Brain microvascular endothelial cell (primary cell): ENCODE results near the gene CD48.

Experiments
- DNase-seq: peaks from one replicate; pipeline ENCODE4 v3.0.0-alpha.2; 2020
- H3K27ac ChIP-seq: fragments of 250-450 bp; sonication (Bioruptor Pico); 2 replicates; pipeline ENCODE4 v1.5.1; 2020; ENCODE audit warnings: mild to moderate bottlenecking, moderate library complexity
- H3K27me3 ChIP-seq: fragments of 250-450 bp; sonication (Bioruptor Pico); replicated peaks from 2 replicates; pipeline ENCODE4 v1.5.1; 2020; ENCODE audit warnings: mild to moderate bottlenecking
- H3K36me3 ChIP-seq: fragments of 250-450 bp; sonication (Bioruptor Pico); replicated peaks from 2 replicates; pipeline ENCODE4 v1.5.1; 2020; ENCODE audit warnings: mild to moderate bottlenecking
- H3K4me3 ChIP-seq: 2 replicates; pipeline ENCODE4 v1.5.1; 2011; ENCODE audit warnings: low read depth, mild to moderate bottlenecking, control low read depth, low read length, moderate library complexity
- CTCF ChIP-seq: IDR thresholded peaks from 2 replicates; pipeline ENCODE4 v1.5.1; 2011; ENCODE audit warnings: low read depth, mild to moderate bottlenecking, moderate library complexity, low read length, control low read depth, inconsistent platforms; ENCODE audit errors: missing control alignments
- in situ Hi-C: cut with HindIII; loops from 2 replicates; pipeline ENCODE4 v1.10.0; 2017; ENCODE audit warnings: low sequenced_read_pairs, low pct_ligation_motif_present

The CD48 gene

GRCh38 chr1:160750608-160751007 lies 39.0 kb upstream of the CD48 start:
- in situ Hi-C loops = no loop called here

DNA sequence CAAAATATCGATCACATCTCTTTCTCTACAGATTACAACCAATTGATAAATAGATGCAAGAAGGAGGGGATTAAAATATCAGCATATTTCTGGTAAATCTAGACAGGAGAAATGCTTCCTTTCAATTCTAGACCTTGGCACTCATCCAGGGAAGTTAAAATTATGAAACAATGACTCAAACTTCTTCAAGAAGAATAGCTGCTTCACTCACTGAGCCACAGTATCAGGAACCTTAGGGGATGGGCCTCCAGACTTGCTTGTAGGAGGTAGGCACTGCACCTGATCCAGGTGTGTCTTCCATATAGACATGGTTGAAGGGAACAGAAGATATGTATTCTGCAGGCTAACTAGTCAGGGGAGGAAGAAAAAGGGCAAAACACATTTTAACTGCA lies 37.3 kb upstream of the CD48 start:
- in situ Hi-C loops = no loop called here
- Histone ChIP-seq H3K36me3 (no peaks in the 10 kb centered on the region), H3K27me3 (no peaks in the 10 kb centered on the region), H3K27ac (no peak overlapping the region), H3K4me3 (no peak overlapping the region)
- TF ChIP-seq CTCF = no peak
- no peak for DNase-seq

More at GRCh38 chr1:160750608-160751007, 39.0 kb upstream of the CD48 start:
- Histone ChIP-seq H3K27ac (no peak overlapping the region), H3K27me3 (no peaks in the 10 kb centered on the region), H3K36me3 (no peaks in the 10 kb centered on the region), H3K4me3 (no peak overlapping the region)
- DNase-seq = no peak
- no peak for TF ChIP-seq CTCF

DNA sequence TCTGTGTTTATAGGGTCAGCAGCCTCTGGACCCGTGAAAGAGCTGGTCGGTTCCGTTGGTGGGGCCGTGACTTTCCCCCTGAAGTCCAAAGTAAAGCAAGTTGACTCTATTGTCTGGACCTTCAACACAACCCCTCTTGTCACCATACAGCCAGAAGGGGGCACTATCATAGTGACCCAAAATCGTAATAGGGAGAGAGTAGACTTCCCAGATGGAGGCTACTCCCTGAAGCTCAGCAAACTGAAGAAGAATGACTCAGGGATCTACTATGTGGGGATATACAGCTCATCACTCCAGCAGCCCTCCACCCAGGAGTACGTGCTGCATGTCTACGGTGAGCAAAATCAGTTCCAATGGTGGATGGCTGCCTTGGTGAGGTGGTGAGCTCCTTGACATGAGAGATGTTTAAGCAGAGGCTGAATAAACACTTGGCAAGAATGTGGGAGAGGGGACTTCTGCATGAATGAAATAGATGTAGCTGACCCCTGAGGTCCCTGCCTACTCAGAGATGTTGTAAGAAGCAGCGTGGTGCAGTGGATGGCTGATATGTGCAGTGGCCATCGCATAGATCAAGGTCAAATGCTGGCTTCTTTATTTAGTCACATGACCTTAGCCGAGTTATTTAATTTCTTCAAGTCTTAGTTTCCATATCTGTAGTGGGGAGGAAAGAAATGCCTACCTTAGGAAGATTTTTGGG lies 36.7 kb upstream of the CD48 start:
- TF ChIP-seq CTCF = peak; percentile 17
- Histone ChIP-seq H3K36me3 (no peaks in the 10 kb centered on the region), H3K4me3 (no peak overlapping the region), H3K27ac (no peak overlapping the region), H3K27me3 (no peaks in the 10 kb centered on the region)
- in situ Hi-C loops = no loop called here
- DNase-seq = peak; percentile 27

DNA sequence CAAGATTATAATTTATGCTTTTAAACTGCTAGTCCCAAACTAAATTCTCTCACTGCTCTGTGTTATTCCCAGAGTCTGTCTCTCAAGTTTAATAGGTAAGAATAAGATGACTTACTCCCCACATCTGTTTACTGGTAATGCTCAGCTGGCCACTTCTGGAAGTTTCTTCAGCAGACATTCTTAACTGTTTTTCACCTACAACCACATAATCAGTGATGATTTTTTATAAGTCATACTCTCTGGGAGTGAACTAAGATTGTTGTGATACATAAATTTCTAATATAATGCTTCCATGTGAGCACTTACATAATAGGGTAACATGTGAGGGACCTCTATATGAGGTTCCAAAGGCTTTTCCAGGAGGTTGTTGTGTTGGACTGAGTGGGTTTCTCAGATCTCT lies 36.1 kb upstream of the CD48 start:
- Histone ChIP-seq H3K27me3 (no peaks in the 10 kb centered on the region), H3K4me3 (no peak overlapping the region), H3K27ac (no peak overlapping the region), H3K36me3 (no peaks in the 10 kb centered on the region)
- no peak for DNase-seq
- in situ Hi-C loops = no loop called here
- TF ChIP-seq CTCF = no peak

GRCh38 chr1:160746836-160747500 lies 35.3 kb upstream of the CD48 start:
- Histone ChIP-seq H3K27me3 (no peaks in the 10 kb centered on the region), H3K4me3 (no peak overlapping the region), H3K36me3 (no peaks in the 10 kb centered on the region), H3K27ac (no peak overlapping the region)
- no peak for TF ChIP-seq CTCF
- DNase-seq = no peak
- in situ Hi-C loops = no loop called here

- no peak for TF ChIP-seq CTCF
- Histone ChIP-seq H3K4me3 (no peak overlapping the region), H3K27me3 (no peaks in the 10 kb centered on the region), H3K36me3 (no peaks in the 10 kb centered on the region), H3K27ac (no peak overlapping the region)
- no peak for DNase-seq
- in situ Hi-C loops = no loop called here
Measured at GRCh38 chr1:160745551-160745950, 33.9 kb upstream of the CD48 start.
